ENCODE results near the gene FOXN3. TPM values are rescaled to one million over a fixed set of nuclear protein-coding genes. Genes with fewer than 3 reads are reported as not detected.

Gene FOXN3
- total RNA-seq, 1 donor from 2014 or later, result 27.8 TPM

DNA sequence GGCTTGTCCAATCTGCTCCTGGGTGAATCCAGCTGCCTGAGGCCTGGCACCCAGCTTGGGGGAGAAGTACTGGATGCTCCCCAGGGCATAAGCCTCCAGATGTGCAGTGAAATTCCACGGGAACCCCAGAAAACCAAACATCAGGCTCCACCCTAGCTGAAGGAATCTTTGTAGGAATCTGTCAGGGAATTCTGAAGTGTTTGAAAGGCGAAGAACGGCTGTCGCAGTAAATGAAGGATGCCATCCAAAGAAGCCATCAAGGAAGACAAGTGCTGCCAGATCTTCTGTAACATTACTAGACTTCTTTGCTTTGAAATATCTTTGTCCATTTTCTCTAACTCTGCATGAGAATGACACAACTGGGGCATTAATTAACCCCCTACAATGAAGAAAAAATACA lies 219.4 kb downstream of the FOXN3 start:
- TF ChIP-seq, protein P1, sequence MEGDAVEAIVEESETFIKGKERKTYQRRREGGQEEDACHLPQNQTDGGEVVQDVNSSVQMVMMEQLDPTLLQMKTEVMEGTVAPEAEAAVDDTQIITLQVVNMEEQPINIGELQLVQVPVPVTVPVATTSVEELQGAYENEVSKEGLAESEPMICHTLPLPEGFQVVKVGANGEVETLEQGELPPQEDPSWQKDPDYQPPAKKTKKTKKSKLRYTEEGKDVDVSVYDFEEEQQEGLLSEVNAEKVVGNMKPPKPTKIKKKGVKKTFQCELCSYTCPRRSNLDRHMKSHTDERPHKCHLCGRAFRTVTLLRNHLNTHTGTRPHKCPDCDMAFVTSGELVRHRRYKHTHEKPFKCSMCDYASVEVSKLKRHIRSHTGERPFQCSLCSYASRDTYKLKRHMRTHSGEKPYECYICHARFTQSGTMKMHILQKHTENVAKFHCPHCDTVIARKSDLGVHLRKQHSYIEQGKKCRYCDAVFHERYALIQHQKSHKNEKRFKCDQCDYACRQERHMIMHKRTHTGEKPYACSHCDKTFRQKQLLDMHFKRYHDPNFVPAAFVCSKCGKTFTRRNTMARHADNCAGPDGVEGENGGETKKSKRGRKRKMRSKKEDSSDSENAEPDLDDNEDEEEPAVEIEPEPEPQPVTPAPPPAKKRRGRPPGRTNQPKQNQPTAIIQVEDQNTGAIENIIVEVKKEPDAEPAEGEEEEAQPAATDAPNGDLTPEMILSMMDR (conservative IDR thresholded peaks at IDR 0.05; ENCODE audit: low read depth, low read length), result no peak
- H3K4me3 ChIP-seq (ENCODE audit: low read depth, low read length), result no peak overlapping the region
- DNase-seq (ENCODE audit: low read depth), result no peak

DNA sequence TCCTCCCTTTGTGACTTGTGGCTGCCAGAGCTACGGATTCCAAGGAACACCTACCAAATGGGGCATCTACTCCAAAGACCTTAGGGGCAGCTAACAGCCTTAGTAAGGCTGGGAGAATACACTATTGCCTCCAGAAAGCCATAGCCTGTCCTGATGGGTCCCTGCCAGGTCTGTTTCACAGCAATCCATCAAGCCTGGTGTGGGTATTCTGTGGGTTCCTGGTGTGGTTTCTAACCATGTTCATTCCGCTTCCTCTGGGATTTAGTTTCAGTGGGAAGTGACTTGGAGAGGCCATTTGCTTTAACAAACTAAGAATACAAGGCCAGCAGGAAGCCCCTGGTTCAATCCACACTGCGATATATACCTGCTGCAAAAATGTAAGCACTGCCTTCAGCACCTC lies 220.5 kb downstream of the FOXN3 start:
- no peak for DNase-seq (ENCODE audit: low read depth)
- no peak overlapping the region for H3K4me3 ChIP-seq (ENCODE audit: low read depth, low read length)
- TF ChIP-seq, protein P1 (conservative IDR thresholded peaks at IDR 0.05; ENCODE audit: low read depth, low read length), result no peak

DNA sequence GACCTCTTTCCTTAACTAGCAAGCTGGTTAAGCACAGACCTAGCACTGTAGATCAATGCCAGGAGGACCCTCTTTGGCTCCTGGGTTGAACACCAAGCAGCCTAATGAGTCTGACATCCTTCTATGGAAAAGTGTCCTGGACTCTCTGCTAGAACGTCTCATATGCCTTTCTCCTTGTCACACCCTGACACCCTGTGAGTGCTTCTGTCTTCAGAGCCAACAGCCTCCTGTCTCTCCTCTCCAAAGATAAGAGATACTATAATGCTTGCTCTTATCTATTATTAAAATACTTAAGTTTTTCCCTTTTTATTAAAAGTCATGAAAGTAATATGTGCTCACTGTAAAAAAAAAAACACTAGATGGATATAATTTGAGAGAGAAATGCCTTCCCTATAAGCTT lies 222.7 kb downstream of the FOXN3 start:
- TF ChIP-seq, protein P1 (conservative IDR thresholded peaks at IDR 0.05; ENCODE audit: low read depth, low read length), result no peak

DNA sequence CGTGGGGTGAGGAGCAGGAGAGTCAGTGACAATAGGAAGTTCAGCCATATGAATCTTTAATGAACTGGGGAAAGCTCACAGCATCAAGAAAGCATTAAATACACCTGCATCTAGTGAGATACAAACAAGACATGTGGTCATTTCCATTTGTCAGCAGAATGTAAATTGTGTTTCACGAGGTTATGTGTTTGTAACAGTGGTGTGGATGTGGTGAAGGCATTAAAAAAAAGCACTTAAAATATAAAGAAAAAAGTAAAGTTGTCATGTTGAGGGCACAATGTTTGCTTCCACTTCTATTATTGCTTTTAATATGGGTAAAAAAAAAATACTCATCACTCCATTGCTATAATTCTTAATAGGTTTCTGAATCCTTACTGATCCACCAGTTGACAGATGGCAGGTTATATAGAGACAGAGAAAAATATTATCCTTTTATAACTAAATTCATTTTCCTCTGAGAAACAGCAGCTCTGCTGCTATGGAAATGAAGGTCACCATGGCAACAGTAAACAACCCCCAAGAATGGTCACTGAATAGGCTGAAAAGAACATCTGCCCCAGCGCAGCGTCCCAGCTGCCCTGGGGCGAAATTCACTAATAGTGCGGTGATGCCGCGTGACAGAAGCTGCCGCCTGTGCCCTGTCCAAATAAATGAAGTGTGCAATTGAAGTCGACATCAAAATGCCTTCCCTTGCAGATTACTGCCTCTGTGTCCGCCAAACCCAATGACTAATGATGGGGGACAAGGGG lies 226.1 kb downstream of the FOXN3 start:
- H3K4me3 ChIP-seq (ENCODE audit: low read depth, low read length), result no peak overlapping the region
- TF ChIP-seq, protein P1 (conservative IDR thresholded peaks at IDR 0.05; ENCODE audit: low read depth, low read length), result no peak

More for the DNA sequence above, 222.7 kb downstream of the FOXN3 start:
- H3K4me3 ChIP-seq (ENCODE audit: low read depth, low read length), result no peak overlapping the region
- no peak for DNase-seq (ENCODE audit: low read depth)

DNA sequence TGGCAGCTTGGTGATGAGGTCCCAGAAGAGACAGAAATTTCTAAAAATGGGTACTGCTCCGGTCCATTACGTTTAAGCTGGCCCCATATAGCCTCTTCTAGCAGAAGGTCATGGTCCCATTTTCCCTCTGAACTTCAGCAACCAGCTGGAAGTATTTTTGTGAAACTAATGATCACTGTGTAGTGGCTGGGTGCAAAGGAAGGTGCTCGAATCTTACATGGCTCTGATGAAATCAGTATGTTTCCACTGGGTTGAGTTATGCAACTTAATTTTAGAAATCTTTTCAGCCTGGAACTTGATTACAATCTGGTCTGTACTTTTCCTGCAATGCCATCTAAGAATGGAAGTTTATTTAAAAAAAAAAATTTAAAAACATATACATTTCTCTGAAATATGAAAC lies 228.5 kb downstream of the FOXN3 start:
- DNase-seq (ENCODE audit: low read depth), result no peak
- no peak overlapping the region for H3K4me3 ChIP-seq (ENCODE audit: low read depth, low read length)
- TF ChIP-seq, protein P1 (conservative IDR thresholded peaks at IDR 0.05; ENCODE audit: low read depth, low read length), result no peak

More for the DNA sequence above, 226.1 kb downstream of the FOXN3 start:
- no peak for DNase-seq (ENCODE audit: low read depth)

DNA sequence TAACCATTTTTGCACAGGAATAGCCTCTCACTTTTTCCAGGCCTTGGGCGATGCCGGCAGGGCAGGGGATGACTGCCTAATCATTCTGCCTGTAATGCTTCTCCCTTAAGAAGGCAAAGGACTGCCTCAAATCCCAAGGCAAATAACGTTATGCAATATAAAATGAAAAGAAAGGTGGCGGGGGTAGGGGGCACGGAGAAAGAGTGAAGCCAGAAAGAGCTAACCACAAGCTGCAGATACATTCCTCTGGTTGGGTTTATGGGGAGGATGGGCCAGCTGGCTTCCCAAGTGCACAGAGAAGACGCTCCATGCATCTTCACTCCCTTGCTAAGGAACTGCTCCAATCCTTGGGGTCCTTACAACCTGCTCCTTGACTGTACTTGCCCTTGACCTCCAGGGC lies 229.5 kb downstream of the FOXN3 start:
- TF ChIP-seq, protein P1 (conservative IDR thresholded peaks at IDR 0.05; ENCODE audit: low read depth, low read length), result no peak
- H3K4me3 ChIP-seq (ENCODE audit: low read depth, low read length), result no peak overlapping the region
- no peak for DNase-seq (ENCODE audit: low read depth)

DNA sequence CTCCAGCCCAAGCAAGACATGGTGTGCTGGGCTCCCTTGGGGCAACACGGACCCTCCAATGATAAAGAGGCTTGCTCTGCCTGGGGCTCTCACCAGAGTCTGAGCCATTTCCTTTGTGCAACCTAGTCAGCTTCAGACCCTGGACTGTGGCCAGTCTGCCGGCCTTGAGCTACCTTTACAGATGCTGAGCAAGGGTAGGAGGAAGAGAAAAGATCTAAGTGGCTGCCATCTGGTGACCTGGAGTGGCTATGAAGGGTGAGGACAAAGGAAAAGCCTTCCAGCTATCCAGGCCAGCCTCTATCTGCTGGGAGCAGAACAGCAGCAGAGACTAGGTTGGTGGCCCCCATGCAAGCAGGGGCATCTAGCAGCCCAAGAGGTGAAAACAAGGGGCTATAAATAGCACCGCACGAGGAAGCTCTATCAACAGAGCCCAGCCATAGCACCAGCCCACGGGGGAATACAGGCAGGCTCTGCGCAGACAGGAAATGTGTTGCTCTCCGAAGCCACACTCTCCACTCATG lies 230.1 kb downstream of the FOXN3 start:
- DNase-seq (ENCODE audit: low read depth), result no peak
- no peak overlapping the region for H3K4me3 ChIP-seq (ENCODE audit: low read depth, low read length)
- TF ChIP-seq, protein P1 (conservative IDR thresholded peaks at IDR 0.05; ENCODE audit: low read depth, low read length), result no peak
